Stimulated activated memory B cell treated with anti-CD40 and anti-IgM and Interleukin-4, amounts not matched to agents 10 μg/mL and 1 μg/mL and 100 μg/mL, for 72 hours (primary cell): Measurements from ENCODE around the gene ZNF600.
"Not testable (repeated sequence)": the region's sequence is repeated elsewhere in the genome, so short reads cannot be mapped to it uniquely, and the experiment has no call there.

Experiments
- ATAC-seq: fragments of 150-1000 bp; cut with Tn5 transposase; 2 replicates; pipeline ENCODE4 v1.10.0; 2021
- H3K27ac Mint-ChIP-seq: one replicate; pipeline ENCODE4 v1.8.0; 2022; ENCODE audit warnings: mild to moderate bottlenecking, mixed read lengths
- H3K27me3 Mint-ChIP-seq: one replicate; pipeline ENCODE4 v1.8.0; 2022; ENCODE audit warnings: mixed read lengths
- H3K36me3 Mint-ChIP-seq: one replicate; pipeline ENCODE4 v1.8.0; 2022; ENCODE audit warnings: mixed read lengths
- H3K4me1 Mint-ChIP-seq: one replicate; pipeline ENCODE4 v1.8.0; 2022; ENCODE audit warnings: mixed read lengths
- H3K4me3 Mint-ChIP-seq: one replicate; pipeline ENCODE4 v1.8.0; 2022; ENCODE audit warnings: mild to moderate bottlenecking, moderate library complexity, mixed read lengths
- H3K9me3 Mint-ChIP-seq: one replicate; pipeline ENCODE4 v1.8.0; 2022; ENCODE audit warnings: mixed read lengths

ZNF600 gene

GRCh38 chr19:52786464-52787354, at the start of gene ZNF600:
Gene ZNF600 (minus strand): TSS chr19:52786791. CDS start chr19:52778888, 7,903 bp downstream.
- peak; percentile 100 for ATAC-seq
- H3K27me3 Mint-ChIP-seq = not testable (repeated sequence)
- H3K4me1 Mint-ChIP-seq = peaks cover 41% of the 10 kb centered on the region

DNA sequence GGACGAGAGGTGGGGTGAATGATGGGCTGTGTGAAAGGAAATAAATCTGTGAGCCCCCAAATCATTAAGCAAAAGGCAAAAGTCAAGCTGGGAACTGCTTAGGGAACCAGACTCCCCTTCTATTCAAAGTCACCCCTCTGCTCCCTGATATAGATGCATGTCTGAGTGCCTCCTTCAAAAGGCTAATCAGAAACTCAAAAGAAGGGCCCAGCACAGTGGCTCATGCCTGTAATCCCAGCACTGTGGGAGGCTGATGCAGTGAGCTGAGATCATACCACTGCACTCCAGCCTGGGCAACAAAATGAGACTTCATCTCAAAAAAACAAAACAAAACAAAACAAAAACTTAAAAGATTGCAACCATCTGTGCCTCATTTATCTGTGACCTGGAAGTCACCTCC, 47.7 kb upstream of the ZNF600 start:
- Mint-ChIP-seq H3K36me3 (peaks cover 48% of the 10 kb centered on the region), H3K9me3 (peaks cover 32% of the 10 kb centered on the region)
- not testable (repeated sequence) for H3K27me3 Mint-ChIP-seq, ATAC-seq, H3K4me1 Mint-ChIP-seq, H3K27ac Mint-ChIP-seq, H3K4me3 Mint-ChIP-seq

More at GRCh38 chr19:52786464-52787354, at the start of gene ZNF600:
- Mint-ChIP-seq H3K27ac (peak within 1 kb of the TSS; percentile 71), H3K36me3 (peaks cover 20% of the 10 kb centered on the region), H3K4me3 (peak within 1 kb of the TSS; percentile 71)
- H3K9me3 Mint-ChIP-seq = not testable (repeated sequence)

DNA sequence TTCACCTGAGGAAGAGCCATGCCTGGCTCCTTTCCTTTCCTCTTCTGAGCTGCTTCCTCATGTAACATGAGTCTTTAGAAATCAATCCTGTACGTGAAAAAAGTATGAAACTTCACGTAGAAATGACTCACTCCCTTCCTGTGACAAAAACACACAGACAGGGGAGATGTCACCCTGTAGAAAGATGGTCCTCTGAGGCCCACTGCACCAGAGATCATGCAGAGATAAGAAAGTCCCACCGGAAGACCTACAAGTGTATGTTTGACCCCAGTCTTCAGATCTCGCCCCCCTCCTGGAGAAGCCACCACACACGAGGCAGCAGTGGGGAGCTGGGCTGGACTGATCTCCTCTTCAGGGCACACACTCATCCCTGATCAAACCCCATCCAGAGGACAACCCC, 47.0 kb upstream of the ZNF600 start:
- not testable (repeated sequence) for H3K4me3 Mint-ChIP-seq, ATAC-seq, H3K27me3 Mint-ChIP-seq, H3K27ac Mint-ChIP-seq, H3K4me1 Mint-ChIP-seq
- Mint-ChIP-seq H3K9me3 (peaks cover 32% of the 10 kb centered on the region), H3K36me3 (peaks cover 42% of the 10 kb centered on the region)

DNA sequence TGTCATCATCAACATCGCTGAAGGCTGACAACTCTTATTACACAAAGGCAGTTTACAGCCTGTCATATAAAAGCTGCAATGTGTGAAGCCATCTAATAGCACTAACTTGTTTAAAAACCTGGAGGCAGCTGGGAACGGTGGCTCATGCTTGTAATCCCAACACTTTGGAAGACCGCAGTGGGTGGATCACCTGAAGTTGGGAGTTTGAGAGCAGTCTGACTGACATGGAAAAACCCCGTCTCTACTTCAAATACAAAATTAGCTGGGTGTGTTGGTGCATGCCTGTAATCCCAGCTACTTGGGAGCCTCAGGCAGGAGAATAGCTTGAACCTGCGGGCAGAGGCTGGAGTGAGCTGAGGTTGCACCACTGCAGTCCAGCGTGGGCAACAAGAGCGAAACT, 43.3 kb upstream of the ZNF600 start:
- H3K4me1 Mint-ChIP-seq, ATAC-seq, H3K4me3 Mint-ChIP-seq, H3K27me3 Mint-ChIP-seq, H3K27ac Mint-ChIP-seq: not testable (repeated sequence)
- H3K9me3 Mint-ChIP-seq = peaks cover 14% of the 10 kb centered on the region
- H3K36me3 Mint-ChIP-seq = peaks cover 13% of the 10 kb centered on the region

DNA sequence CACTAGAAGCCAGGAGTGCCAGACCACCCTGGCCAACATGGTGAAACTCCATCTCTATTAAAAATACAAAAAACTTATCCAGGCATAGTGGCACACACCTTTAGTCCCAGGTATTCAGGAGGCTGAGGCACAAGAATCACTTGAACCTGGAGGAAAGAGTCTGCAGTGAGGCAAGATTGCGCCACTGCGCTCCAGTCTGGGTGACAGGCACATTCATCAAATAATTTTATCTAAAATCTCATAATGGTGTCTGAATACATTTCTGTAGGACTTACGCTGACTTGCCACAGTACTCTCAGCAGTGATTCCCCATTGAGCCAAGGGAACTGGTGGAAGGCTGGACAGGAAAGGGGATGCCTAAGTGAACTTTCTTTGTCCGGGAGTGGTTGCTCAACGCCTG, 39.2 kb upstream of the ZNF600 start:
- peaks cover 2% of the 10 kb centered on the region for H3K36me3 Mint-ChIP-seq
- no peak overlapping the region for H3K27ac Mint-ChIP-seq
- peaks cover 3% of the 10 kb centered on the region for H3K4me1 Mint-ChIP-seq
- H3K9me3 Mint-ChIP-seq = peaks cover 3% of the 10 kb centered on the region
- H3K4me3 Mint-ChIP-seq = no peak overlapping the region
- no peaks in the 10 kb centered on the region for H3K27me3 Mint-ChIP-seq
- no peak for ATAC-seq

DNA sequence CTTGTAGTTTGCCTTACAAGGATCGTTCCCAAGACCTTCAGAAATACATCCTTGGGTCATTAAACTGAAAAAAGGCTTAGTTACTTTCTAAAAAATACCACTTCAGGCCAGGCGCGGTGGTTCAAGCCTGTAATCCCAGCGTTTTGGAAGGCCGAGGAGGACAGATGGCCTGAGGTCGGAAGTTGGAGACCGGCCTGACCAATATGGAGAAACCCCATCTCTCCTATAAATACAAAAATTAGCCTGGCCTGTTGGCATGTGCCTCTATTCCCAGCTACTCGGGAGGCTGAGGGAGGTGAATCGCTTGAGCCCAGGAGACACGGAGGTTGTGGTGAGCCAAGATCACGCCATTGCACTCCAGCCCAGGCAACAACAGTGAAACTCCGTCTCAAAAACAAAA, 37.1 kb upstream of the ZNF600 start:
- Mint-ChIP-seq H3K27ac (no peak overlapping the region), H3K4me1 (peaks cover 22% of the 10 kb centered on the region), H3K9me3 (no peaks in the 10 kb centered on the region), H3K4me3 (no peak overlapping the region), H3K36me3 (peaks cover 12% of the 10 kb centered on the region), H3K27me3 (no peaks in the 10 kb centered on the region)
- ATAC-seq = no peak

DNA sequence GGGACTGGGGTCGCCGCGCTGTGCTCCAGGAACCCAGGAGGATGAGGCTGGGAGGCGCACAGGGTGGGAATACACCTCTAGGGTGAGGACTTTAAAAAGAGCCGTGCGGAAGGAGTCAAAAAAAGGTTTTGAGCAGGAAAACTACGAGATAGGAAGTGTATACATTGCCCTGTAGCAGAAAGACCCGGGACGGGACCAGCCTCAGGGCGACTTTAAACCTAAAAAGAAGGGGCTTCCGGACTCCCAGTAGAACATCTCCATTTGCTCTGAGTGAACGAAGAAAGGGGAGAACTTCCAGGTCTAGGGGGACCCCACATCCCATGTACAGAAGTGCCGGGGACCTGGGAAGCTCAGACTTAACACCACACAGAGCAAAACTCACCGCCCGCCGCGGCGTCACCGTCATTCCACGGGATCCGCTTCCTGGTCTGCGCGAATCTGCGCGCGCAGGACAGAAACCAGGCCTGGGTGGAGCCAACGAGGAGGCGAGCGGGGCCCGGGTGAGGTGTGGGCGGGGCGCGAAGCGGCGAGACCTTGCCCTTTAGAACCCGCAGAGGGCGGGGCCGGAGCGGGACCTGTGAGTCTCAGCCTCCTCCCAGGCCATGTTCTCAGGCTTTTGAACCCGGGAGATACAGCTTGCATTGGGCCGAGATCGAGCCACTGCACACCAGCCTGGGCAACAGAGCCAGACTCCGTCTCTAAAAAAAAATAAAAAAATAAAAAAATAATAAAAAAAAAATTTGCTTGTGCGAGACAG, 34.8 kb upstream of the ZNF600 start, which contains the start of gene ZNF28:
ZNF28 (minus strand) TSS at position 430 of the 757 bp plus-strand sequence. CDS start 3,675 bp downstream, outside the sequence.
- H3K4me3 Mint-ChIP-seq = peak within 1 kb of the TSS; percentile 90
- H3K27me3 Mint-ChIP-seq, H3K9me3 Mint-ChIP-seq: not testable (repeated sequence)
- peak within 1 kb of the TSS; percentile 76 for H3K27ac Mint-ChIP-seq
- peaks cover 25% of the 10 kb centered on the region for H3K4me1 Mint-ChIP-seq
- peaks cover 32% of the 10 kb centered on the region for H3K36me3 Mint-ChIP-seq
- ATAC-seq = peak; percentile 100

GRCh38 chr19:52820472-52821203, 34.0 kb upstream of the ZNF600 start:
- Mint-ChIP-seq H3K36me3 (peaks cover 40% of the 10 kb centered on the region), H3K27ac (peak overlapping the region; percentile 76)
- ATAC-seq = peak; percentile 70

GRCh38 chr19:52809801-52810200, 23.2 kb upstream of the ZNF600 start:
- ATAC-seq = peak; percentile 41
- H3K4me3 Mint-ChIP-seq = no peak overlapping the region
- peaks cover 9% of the 10 kb centered on the region for H3K9me3 Mint-ChIP-seq
- H3K27me3 Mint-ChIP-seq = no peaks in the 10 kb centered on the region
- H3K27ac Mint-ChIP-seq = no peak overlapping the region
- peaks cover 67% of the 10 kb centered on the region for H3K36me3 Mint-ChIP-seq
- H3K4me1 Mint-ChIP-seq = no peaks in the 10 kb centered on the region

More at GRCh38 chr19:52820472-52821203, 34.0 kb upstream of the ZNF600 start:
- Mint-ChIP-seq H3K4me1 (peaks cover 25% of the 10 kb centered on the region), H3K4me3 (peak overlapping the region; percentile 90)
- not testable (repeated sequence) for H3K9me3 Mint-ChIP-seq, H3K27me3 Mint-ChIP-seq

DNA sequence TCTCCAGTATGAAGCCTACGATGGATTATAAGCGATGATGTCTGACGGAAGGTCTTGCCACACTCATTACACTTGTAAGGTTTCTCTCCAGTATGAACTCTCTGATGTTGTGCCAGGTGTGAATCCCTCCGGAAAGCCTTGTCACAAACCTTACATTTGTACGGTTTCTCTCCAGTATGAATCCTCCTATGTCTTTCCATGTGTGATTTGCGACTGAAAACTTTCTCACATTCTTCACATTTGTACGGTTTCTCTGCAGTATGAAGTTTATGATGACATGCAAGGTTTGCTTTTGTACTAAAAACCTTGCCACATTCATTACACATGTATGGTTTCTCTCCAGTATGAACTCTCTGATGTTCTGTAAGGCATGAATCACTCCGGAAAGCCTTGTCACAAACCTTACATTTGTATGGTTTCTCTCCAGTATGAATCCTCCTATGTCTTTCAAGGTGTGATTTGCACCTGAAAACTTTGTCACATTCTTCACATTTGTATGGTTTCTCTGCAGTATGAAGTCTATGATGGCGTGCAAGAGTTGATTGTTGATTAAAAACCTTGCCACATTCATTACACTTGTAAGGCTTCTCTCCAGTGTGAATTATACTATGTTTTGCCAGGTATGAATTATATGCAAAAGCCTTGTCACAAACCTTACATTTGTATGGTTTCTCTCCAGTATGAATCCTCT, 13.5 kb upstream of the ZNF600 start:
- Mint-ChIP-seq H3K9me3 (peaks cover 48% of the 10 kb centered on the region), H3K36me3 (peaks cover 88% of the 10 kb centered on the region)
- H3K4me3 Mint-ChIP-seq = not testable (repeated sequence)

GRCh38 chr19:52789440-52789839, 2.8 kb upstream of the ZNF600 start:
- H3K27ac Mint-ChIP-seq = no peak overlapping the region
- no peak overlapping the region for H3K4me3 Mint-ChIP-seq
- H3K36me3 Mint-ChIP-seq = no peaks in the 10 kb centered on the region
- no peak for ATAC-seq
- peaks cover 25% of the 10 kb centered on the region for H3K4me1 Mint-ChIP-seq
- H3K9me3 Mint-ChIP-seq = peaks cover 6% of the 10 kb centered on the region
- H3K27me3 Mint-ChIP-seq = no peaks in the 10 kb centered on the region

More for the DNA sequence above, 13.5 kb upstream of the ZNF600 start:
- H3K27ac Mint-ChIP-seq, H3K27me3 Mint-ChIP-seq, H3K4me1 Mint-ChIP-seq, ATAC-seq: not testable (repeated sequence)

DNA sequence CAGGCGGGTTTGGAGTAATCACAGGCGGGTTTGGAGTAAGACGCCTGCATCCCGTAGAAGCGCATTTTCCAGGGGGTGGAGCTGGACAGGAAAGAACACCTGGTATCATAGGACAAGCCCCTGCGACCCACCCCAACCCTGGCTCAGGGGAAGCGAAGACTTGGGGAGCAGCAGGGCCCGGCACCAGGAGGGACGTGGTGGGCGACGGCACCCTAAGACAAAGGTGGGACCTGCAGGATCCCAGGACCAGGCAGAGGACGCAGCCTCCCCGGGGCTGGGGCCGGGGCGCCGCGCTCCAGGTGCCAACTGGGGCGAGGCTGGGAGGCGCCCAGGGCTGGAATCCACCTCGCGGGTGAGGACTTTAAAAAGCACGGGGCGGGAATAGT, 520 bp downstream of the ZNF600 start:
- Mint-ChIP-seq H3K27ac (peak overlapping the region; percentile 71), H3K36me3 (peaks cover 26% of the 10 kb centered on the region), H3K4me1 (peaks cover 41% of the 10 kb centered on the region), H3K9me3 (peaks cover 2% of the 10 kb centered on the region), H3K4me3 (peak overlapping the region; percentile 71), H3K27me3 (no peaks in the 10 kb centered on the region)
- peak; percentile 32 for ATAC-seq

DNA sequence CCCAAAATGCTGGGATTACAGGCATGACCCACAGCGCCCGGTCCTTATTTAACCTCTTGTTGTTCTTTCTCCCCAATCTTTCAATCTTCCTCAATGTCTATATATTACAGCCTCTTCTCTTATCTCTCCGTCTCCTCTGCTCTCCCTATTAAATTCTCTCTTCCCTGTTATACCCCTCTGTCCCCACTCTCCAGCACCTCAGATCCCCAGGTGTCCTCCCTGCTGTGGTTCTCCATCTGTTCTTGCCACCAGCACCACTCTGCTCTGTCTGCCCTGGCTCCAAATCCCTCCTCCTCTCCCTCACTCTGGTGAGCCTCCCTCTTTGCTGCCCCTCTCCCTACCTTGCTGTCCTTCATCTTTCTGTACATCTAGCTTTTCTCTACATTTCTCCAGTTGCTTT, 1.1 kb downstream of the ZNF600 start:
- Mint-ChIP-seq H3K4me1 (peaks cover 41% of the 10 kb centered on the region), H3K36me3 (peaks cover 32% of the 10 kb centered on the region), H3K27me3 (no peaks in the 10 kb centered on the region), H3K27ac (peak overlapping the region; percentile 71), H3K9me3 (no peaks in the 10 kb centered on the region), H3K4me3 (peak overlapping the region; percentile 71)
- ATAC-seq = no peak

- H3K4me1 Mint-ChIP-seq = peaks cover 61% of the 10 kb centered on the region
- not testable (repeated sequence) for H3K27me3 Mint-ChIP-seq, ATAC-seq, H3K9me3 Mint-ChIP-seq, H3K4me3 Mint-ChIP-seq, H3K27ac Mint-ChIP-seq
- H3K36me3 Mint-ChIP-seq = peaks cover 58% of the 10 kb centered on the region
These were observed 3.7 kb downstream of the ZNF600 start for GRCh38 chr19:52782864-52783263.
